SK-N-SH (cell line): Measurements from ENCODE around the gene MAEA. TPM values are rescaled to one million over a fixed set of nuclear protein-coding genes. Genes with fewer than 3 reads are reported as not detected.

Experiments used
- CTCF ChIA-PET: fragments of 300-600, 350-600 bp; formaldehyde crosslinking; extraction: SDS; loops from one replicate; lab custom pipeline; 2021; lab: Yijun Ruan, JAX
- POLR2A ChIA-PET: fragments of 350-600 bp; sonication (Branson Sonifier 250); formaldehyde crosslinking; extraction: SDS; loops from one replicate; lab custom pipeline; 2020; ENCODE audit warnings: antibody characterized with exemption, inconsistent platforms; lab: Yijun Ruan, JAX
- DNase-seq: peaks from one replicate; pipeline ENCODE4 v3.0.0; 2012
- H2AFZ ChIP-seq: fragments of 200-600 bp; sonication (generic); 2 replicates; pipeline ENCODE4 v1.8.1; 2016; ENCODE audit warnings: antibody characterized with exemption, mild to moderate bottlenecking, low read depth
- H3F3A ChIP-seq: fragments of 200-600 bp; sonication (generic); replicated peaks from 2 replicates; pipeline ENCODE3; 2016; ENCODE audit warnings: antibody characterized with exemption, mild to moderate bottlenecking; ENCODE audit not compliant: insufficient read depth
- H3K27ac ChIP-seq, 2 experiments: fragments of 200-500 bp in 1 of 2; fragments of 200-600 bp in 1 of 2; sonication (Bioruptor generic) in 1 of 2; sonication (generic), shearing (Covaris generic) in 1 of 2; 2 replicates each; pipeline versions ENCODE4 v1.5.1 to v1.6.1; 2014 to 2016; ENCODE audit warnings: low read depth in 2 of 2, inconsistent platforms in 1 of 2, low read length in 1 of 2, mild to moderate bottlenecking in 1 of 2, mixed read lengths in 1 of 2
- H3K27me3 ChIP-seq: fragments of 200-600 bp; sonication (generic), shearing (Covaris generic); 2 replicates; pipeline ENCODE4 v1.6.1; 2016; ENCODE audit warnings: mixed run types; ENCODE audit not compliant: insufficient read depth
- H3K36me3 ChIP-seq, 2 experiments: fragments of 200-500 bp in 1 of 2; fragments of 200-600 bp in 1 of 2; sonication (Bioruptor generic) in 1 of 2; sonication (generic) in 1 of 2; replicated peaks in 1 of 2; 2 replicates each; pipeline versions ENCODE3 to v1.5.1; 2014 to 2016; ENCODE audit warnings: low read length in 1 of 2, mild to moderate bottlenecking in 1 of 2; ENCODE audit not compliant: insufficient read depth in 2 of 2, control insufficient read depth in 1 of 2
- H3K4me1 ChIP-seq, 2 experiments: fragments of 200-500 bp in 1 of 2; fragments of 200-600 bp in 1 of 2; sonication (Bioruptor generic) in 1 of 2; sonication (generic), shearing (Covaris generic) in 1 of 2; 2 replicates each; pipeline versions ENCODE4 v1.5.1 to v1.6.1; 2014 to 2016; ENCODE audit warnings: low read depth in 1 of 2, low read length in 1 of 2, mixed run types in 1 of 2; ENCODE audit not compliant: insufficient read depth in 2 of 2, control insufficient read depth in 1 of 2
- H3K4me2 ChIP-seq: fragments of 200-600 bp; sonication (generic), shearing (Covaris generic); 2 replicates; pipeline ENCODE4 v1.6.1; 2017; ENCODE audit warnings: mixed run types
- H3K4me3 ChIP-seq, 2 experiments: fragments of 200-500 bp in 1 of 2; fragments of 200-600 bp in 1 of 2; sonication (Bioruptor generic) in 1 of 2; sonication (generic), shearing (Covaris generic) in 1 of 2; 2 replicates each; pipeline versions ENCODE4 v1.5.1 to v1.8.1; 2014 to 2016; ENCODE audit warnings: low read depth in 2 of 2, inconsistent platforms in 1 of 2, low read length in 1 of 2, mild to moderate bottlenecking in 1 of 2, mixed read lengths in 1 of 2, moderate library complexity in 1 of 2
- H3K79me2 ChIP-seq: fragments of 200-600 bp; sonication (generic); 2 replicates; pipeline ENCODE4 v1.8.1; 2017; ENCODE audit warnings: mild to moderate bottlenecking; ENCODE audit not compliant: insufficient read depth
- H3K9ac ChIP-seq: fragments of 200-600 bp; sonication (generic); 2 replicates; pipeline ENCODE4 v1.6.1; 2017; ENCODE audit warnings: mixed run types
- H3K9me2 ChIP-seq: fragments of 200-600 bp; sonication (generic); 2 replicates; pipeline ENCODE4 v1.6.1; 2017; ENCODE audit warnings: mixed run types
- H3K9me3 ChIP-seq: fragments of 200-600 bp; sonication (generic); 2 replicates; pipeline ENCODE4 v1.6.1; 2017; ENCODE audit warnings: mixed run types, mild to moderate bottlenecking, moderate library complexity
- H4K20me1 ChIP-seq: fragments of 200-600 bp; sonication (generic); 2 replicates; pipeline ENCODE4 v1.6.1; 2017; ENCODE audit warnings: mild to moderate bottlenecking, mixed run types; ENCODE audit not compliant: insufficient read depth
- CHD2 ChIP-seq: fragments of 150-350 bp; IDR thresholded peaks from 2 replicates; pipeline ENCODE4 v1.6.1; 2018; ENCODE audit warnings: low read length; ENCODE audit not compliant: partially characterized antibody
- ELF1 ChIP-seq: IDR thresholded peaks from 2 replicates; pipeline ENCODE4 v1.4.0; 2012
- EP300 ChIP-seq, 2 experiments: IDR thresholded peaks; 2 replicates each; pipeline versions ENCODE4 v1.4.0 to v1.6.1; 2012; ENCODE audit warnings: borderline replicate concordance in 1 of 2, low read depth in 1 of 2, low read length in 1 of 2
- FOXJ3 ChIP-seq: sonication (generic); formaldehyde crosslinking; IDR thresholded peaks from 2 replicates; pipeline ENCODE4 v1.5.1; 2020; ENCODE audit warnings: mild to moderate bottlenecking, missing genetic modification reagents
- GABPA ChIP-seq: IDR thresholded peaks from 2 replicates; pipeline ENCODE4 v1.4.0; 2012; ENCODE audit warnings: low read depth, mild to moderate bottlenecking
- GATA2 ChIP-seq: sonication (generic); formaldehyde crosslinking; IDR thresholded peaks from 2 replicates; pipeline ENCODE4 v1.5.0; 2020; ENCODE audit warnings: mild to moderate bottlenecking, missing genetic modification reagents
- MAX ChIP-seq: IDR thresholded peaks from 2 replicates; pipeline ENCODE4 v1.4.0; 2012; ENCODE audit warnings: low read depth
- MEF2A ChIP-seq: IDR thresholded peaks from 2 replicates; pipeline ENCODE4 v1.4.0; 2012; ENCODE audit warnings: low read depth, borderline replicate concordance
- NFIC ChIP-seq: IDR thresholded peaks from 2 replicates; pipeline ENCODE4 v1.4.0; 2012; ENCODE audit warnings: borderline replicate concordance
- PBX3 ChIP-seq: IDR thresholded peaks from 2 replicates; pipeline ENCODE4; 2012
- POLR2AphosphoS5 ChIP-seq: IDR thresholded peaks from 2 replicates; pipeline ENCODE4 v1.6.1; 2012; ENCODE audit warnings: low read depth, low read length
- RAD21 ChIP-seq: IDR thresholded peaks from 2 replicates; pipeline ENCODE4 v1.6.1; 2012; ENCODE audit warnings: mild to moderate bottlenecking, low read length
- RCOR1 ChIP-seq: fragments of 150-350 bp; IDR thresholded peaks from 2 replicates; pipeline ENCODE4 v1.6.1; 2017; ENCODE audit warnings: antibody characterized with exemption, low read length
- RXRA ChIP-seq: IDR thresholded peaks from 2 replicates; pipeline ENCODE4 v1.4.0; 2012; ENCODE audit warnings: low read depth, mild to moderate bottlenecking, borderline replicate concordance
- TAF1 ChIP-seq: IDR thresholded peaks from 2 replicates; pipeline ENCODE4 v1.6.1; 2012; ENCODE audit warnings: low read depth, mild to moderate bottlenecking, low read length, moderate library complexity, borderline replicate concordance
- TCF12 ChIP-seq: IDR thresholded peaks from 2 replicates; pipeline ENCODE4 v1.4.0; 2012
- TEAD4 ChIP-seq: IDR thresholded peaks from 2 replicates; pipeline ENCODE4 v1.4.0; 2012; ENCODE audit warnings: mild to moderate bottlenecking, borderline replicate concordance; ENCODE audit not compliant: insufficient read depth
- WGBS: methylation state at CpG from one replicate; pipeline ENCODE4 v1.1.6; 2017; ENCODE audit warnings: low lambda C conversion rate; 5-methylcytosine and 5-hydroxymethylcytosine counted together
- polyA plus RNA-seq, 3 experiments: library from polyadenylated mRNA; depleted of rRNA; stranded (reverse); fragments of >200 nt; gene quantifications; 2 replicates each; pipeline ENCODE4 v1.2.3, GENCODE V29; 2012
- TF ChIP-seq, protein P1 (sequence below): fragments of 150-350 bp; IDR thresholded peaks from 2 replicates; pipeline ENCODE4 v1.6.1; 2017; ENCODE audit warnings: antibody characterized with exemption, low read length, low read depth, borderline replicate concordance
- TF ChIP-seq, protein P2 (sequence below): IDR thresholded peaks from 2 replicates; pipeline ENCODE4 v1.4.0; 2012; ENCODE audit warnings: low read depth, borderline replicate concordance
- TF ChIP-seq, protein P3 (sequence below): fragments of 150-350 bp; IDR thresholded peaks from 2 replicates; pipeline ENCODE4 v1.6.1; 2016; ENCODE audit warnings: mild to moderate bottlenecking, low read depth, low read length

Gene MAEA
- polyA plus RNA-seq, 1 of the 3 experiments (the other 2 are of a cell fraction): 128 TPM

DNA sequence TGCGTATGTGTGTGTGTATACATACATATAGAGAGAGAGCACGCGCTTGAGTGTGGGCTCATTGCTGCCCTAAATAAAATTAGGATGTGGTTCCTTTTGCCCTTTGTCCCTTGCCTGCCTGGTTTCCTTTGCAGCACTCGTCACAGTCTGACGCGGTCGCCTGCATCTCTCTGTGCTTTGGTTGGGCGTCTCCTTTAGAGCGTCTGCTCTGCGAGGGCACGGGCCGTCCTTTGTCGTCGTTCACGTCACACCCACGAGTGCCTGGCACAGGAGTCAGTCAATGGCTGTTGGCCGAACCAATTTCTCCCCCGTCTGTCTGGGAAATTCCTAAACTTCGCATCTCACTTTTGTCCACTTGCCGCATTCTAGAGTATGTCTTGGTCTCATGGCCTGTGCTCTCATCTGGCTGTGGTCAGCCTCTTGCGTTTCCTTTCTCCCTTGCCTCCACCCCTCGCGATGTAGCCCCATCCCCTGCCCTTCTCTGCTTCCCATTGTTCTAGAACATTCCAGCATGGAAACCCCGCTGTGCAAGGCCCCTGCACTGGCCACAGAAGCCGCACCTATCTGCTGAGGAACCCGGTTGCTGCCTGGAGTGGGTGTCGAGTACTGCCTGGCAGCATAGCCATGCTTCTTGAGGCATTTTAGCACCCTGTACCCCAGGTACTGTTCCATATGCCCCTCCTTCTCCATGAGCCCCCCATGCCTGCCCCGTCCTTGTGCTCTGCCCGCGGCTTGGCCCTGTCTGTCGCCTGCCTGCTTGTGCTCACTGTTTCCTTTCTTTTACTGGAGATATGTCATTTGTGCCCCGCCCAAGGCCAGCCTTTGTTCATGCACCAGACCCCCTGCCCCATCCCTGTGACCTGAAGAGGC lies 8.0 kb downstream of the MAEA start (continued):
- TF ChIP-seq FOXJ3 (CRISPR knock-in tag) (no peak), TCF12 (no peak), POLR2AphosphoS5 (no peak)

DNA sequence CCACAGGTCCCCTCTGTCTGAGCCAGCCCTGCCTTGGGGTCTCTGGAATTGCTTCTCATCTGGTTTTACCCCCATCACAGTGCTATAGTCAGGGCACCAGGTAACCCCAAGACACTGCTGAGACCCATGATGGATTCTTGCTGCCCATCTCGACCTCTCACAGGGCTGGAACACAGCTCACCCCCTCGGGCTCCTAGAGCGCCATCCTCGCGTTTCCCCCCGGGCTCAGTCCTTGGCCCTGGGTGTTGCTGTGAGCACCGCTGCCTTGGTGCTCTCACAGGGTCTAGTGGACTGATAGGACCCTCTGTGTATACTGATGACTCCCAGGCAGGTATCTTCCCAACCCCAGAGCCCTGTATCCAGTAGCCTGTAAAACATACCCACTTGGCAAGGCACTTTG lies 8.8 kb downstream of the MAEA start:
- Histone ChIP-seq H3K27ac (no peak overlapping the region), H3K27me3 (no peaks in the 10 kb centered on the region), H4K20me1 (peaks cover 68% of the 10 kb centered on the region), H3K4me2 (no peak overlapping the region), H3K4me3 (no peak overlapping the region), H3K79me2 (peaks cover 91% of the 10 kb centered on the region), H3K9me2 (no peaks in the 10 kb centered on the region), H3K36me3 (peaks cover 7 to 24% of the 10 kb centered on the region in 2 experiments), H2AFZ (no peak overlapping the region), H3K9ac (no peak overlapping the region), H3K4me1 (peaks cover 0 to 3% of the 10 kb centered on the region in 2 experiments; a peak in 1 of 4 replicates), H3K9me3 (no peaks in the 10 kb centered on the region), H3F3A (peaks cover 5% of the 10 kb centered on the region)
- CTCF ChIA-PET: no interaction called here
- WGBS: no CpG with 5 or more reads among the region's 7 CpGs
- POLR2A ChIA-PET: interaction anchor here (1.2 kb wide), 1 partner anchor 11 kb away, joined by 3 read pairs; no protein-coding TSS in a partner anchor
- DNase-seq: no peak
- TF ChIP-seq MEF2A (no peak), CHD2 (no peak), TEAD4 (no peak), PBX3 (no peak), GATA2 (CRISPR knock-in tag) (no peak), RAD21 (no peak)

- CTCF ChIA-PET: no interaction called here
- Histone ChIP-seq H3K4me2 (no peak overlapping the region), H4K20me1 (peaks cover 58% of the 10 kb centered on the region), H3K9me2 (no peaks in the 10 kb centered on the region), H3K27ac (no peak overlapping the region), H3F3A (peaks cover 5% of the 10 kb centered on the region), H3K4me3 (no peak overlapping the region), H3K79me2 (peaks cover 89% of the 10 kb centered on the region), H3K4me1 (peaks cover 0 to 1% of the 10 kb centered on the region in 2 experiments; a peak in 1 of 4 replicates), H3K9ac (no peak overlapping the region), H3K36me3 (peaks cover 7 to 24% of the 10 kb centered on the region in 2 experiments), H2AFZ (no peak overlapping the region), H3K27me3 (no peaks in the 10 kb centered on the region), H3K9me3 (no peaks in the 10 kb centered on the region)
- WGBS: 98% methylated on average over 13 of the region's 15 CpGs
- DNase-seq: no peak
- POLR2A ChIA-PET: interaction anchor here (1.2 kb wide), 1 partner anchor 10 kb away, joined by 3 read pairs; no protein-coding TSS in a partner anchor
- no peak for TF ChIP-seq TAF1
- no peak for TF ChIP-seq GABPA
- no peak for TF ChIP-seq RCOR1
- TF ChIP-seq ELF1: no peak
- TF ChIP-seq EP300 (IDR thresholded peaks at IDR 0.05; ENCODE audit: borderline replicate concordance in 1 of 2, low read depth in 1 of 2, low read length in 1 of 2): no peak
- no peak for TF ChIP-seq POLR2AphosphoS5
- TF ChIP-seq MAX: no peak
- TF ChIP-seq, protein P1, sequence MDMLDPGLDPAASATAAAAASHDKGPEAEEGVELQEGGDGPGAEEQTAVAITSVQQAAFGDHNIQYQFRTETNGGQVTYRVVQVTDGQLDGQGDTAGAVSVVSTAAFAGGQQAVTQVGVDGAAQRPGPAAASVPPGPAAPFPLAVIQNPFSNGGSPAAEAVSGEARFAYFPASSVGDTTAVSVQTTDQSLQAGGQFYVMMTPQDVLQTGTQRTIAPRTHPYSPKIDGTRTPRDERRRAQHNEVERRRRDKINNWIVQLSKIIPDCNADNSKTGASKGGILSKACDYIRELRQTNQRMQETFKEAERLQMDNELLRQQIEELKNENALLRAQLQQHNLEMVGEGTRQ: no peak
- TF ChIP-seq RXRA: no peak
- TF ChIP-seq, protein P2, sequence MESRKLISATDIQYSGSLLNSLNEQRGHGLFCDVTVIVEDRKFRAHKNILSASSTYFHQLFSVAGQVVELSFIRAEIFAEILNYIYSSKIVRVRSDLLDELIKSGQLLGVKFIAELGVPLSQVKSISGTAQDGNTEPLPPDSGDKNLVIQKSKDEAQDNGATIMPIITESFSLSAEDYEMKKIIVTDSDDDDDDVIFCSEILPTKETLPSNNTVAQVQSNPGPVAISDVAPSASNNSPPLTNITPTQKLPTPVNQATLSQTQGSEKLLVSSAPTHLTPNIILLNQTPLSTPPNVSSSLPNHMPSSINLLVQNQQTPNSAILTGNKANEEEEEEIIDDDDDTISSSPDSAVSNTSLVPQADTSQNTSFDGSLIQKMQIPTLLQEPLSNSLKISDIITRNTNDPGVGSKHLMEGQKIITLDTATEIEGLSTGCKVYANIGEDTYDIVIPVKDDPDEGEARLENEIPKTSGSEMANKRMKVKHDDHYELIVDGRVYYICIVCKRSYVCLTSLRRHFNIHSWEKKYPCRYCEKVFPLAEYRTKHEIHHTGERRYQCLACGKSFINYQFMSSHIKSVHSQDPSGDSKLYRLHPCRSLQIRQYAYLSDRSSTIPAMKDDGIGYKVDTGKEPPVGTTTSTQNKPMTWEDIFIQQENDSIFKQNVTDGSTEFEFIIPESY: no peak
- TF ChIP-seq TEAD4: no peak
- TF ChIP-seq RAD21: no peak
- TF ChIP-seq, protein P3, sequence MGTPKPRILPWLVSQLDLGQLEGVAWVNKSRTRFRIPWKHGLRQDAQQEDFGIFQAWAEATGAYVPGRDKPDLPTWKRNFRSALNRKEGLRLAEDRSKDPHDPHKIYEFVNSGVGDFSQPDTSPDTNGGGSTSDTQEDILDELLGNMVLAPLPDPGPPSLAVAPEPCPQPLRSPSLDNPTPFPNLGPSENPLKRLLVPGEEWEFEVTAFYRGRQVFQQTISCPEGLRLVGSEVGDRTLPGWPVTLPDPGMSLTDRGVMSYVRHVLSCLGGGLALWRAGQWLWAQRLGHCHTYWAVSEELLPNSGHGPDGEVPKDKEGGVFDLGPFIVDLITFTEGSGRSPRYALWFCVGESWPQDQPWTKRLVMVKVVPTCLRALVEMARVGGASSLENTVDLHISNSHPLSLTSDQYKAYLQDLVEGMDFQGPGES: no peak
- no peak for TF ChIP-seq NFIC
These were observed 9.7 kb downstream of the MAEA start for GRCh38 chr4:1299301-1299860.
